IMR-90 (cell line): ENCODE data around the gene AVPR1A. TPM values are rescaled to one million over a fixed set of nuclear protein-coding genes. Genes with fewer than 3 reads are reported as not detected.

Experiments
- ATAC-seq: fragments of 200-7000 bp; cut with Tn5 transposase; 2 replicates; pipeline ENCODE4 v1.9.1; 2020; ENCODE audit warnings: low read depth, mild to moderate bottlenecking, moderate library complexity
- BruUV-seq: library from RNA; stranded (reverse); fragments of 400-500 nt; replicated peaks from 2 replicates; lab custom pipeline; 2021; lab: Mats Ljungman, UMichigan
- CTCF ChIA-PET: fragments of 300-600 bp; formaldehyde crosslinking; extraction: SDS; loops from one replicate; lab custom pipeline; 2021; ENCODE audit warnings: antibody characterized with exemption; lab: Yijun Ruan, JAX
- POLR2A ChIA-PET: fragments of 300-600 bp; sonication (Branson Sonifier 250); formaldehyde crosslinking; loops from one replicate; lab custom pipeline; 2022; ENCODE audit warnings: antibody characterized with exemption; ENCODE audit not compliant: unreplicated experiment; lab: Charles Lee
- DNase-seq: peaks from one replicate; pipeline ENCODE4 v3.0.0; 2013
- H2AFZ ChIP-seq: replicated peaks from 2 replicates; pipeline ENCODE3; 2013; ENCODE audit warnings: low read length, mild to moderate bottlenecking; ENCODE audit not compliant: poor library complexity
- H2AK5ac ChIP-seq: 2 replicates; pipeline ENCODE4 v1.6.1; 2013; ENCODE audit warnings: low read depth, low read length, inconsistent platforms
- H2AK9ac ChIP-seq: replicated peaks from 2 replicates; pipeline ENCODE3; 2013; ENCODE audit warnings: mild to moderate bottlenecking, low read depth, low read length, moderate library complexity; ENCODE audit not compliant: poor library complexity
- H2BK120ac ChIP-seq: 2 replicates; pipeline ENCODE4 v1.6.1; 2013; ENCODE audit warnings: low read depth, low read length, inconsistent platforms
- H2BK15ac ChIP-seq: 3 replicates; pipeline ENCODE4 v1.6.1; 2013; ENCODE audit warnings: low read depth, low read length, inconsistent platforms
- H2BK20ac ChIP-seq: 2 replicates; pipeline ENCODE4 v1.6.1; 2013; ENCODE audit warnings: low read depth, mild to moderate bottlenecking, inconsistent platforms, low read length, moderate library complexity
- H2BK5ac ChIP-seq: 2 replicates; pipeline ENCODE4 v1.6.1; 2013; ENCODE audit warnings: mild to moderate bottlenecking, low read depth, low read length, inconsistent platforms; ENCODE audit not compliant: poor library complexity, severe bottlenecking
- H3K14ac ChIP-seq: replicated peaks from 2 replicates; pipeline ENCODE4 v1.6.1; 2013; ENCODE audit warnings: low read depth, low read length, inconsistent platforms
- H3K18ac ChIP-seq: 2 replicates; pipeline ENCODE4 v1.6.1; 2013; ENCODE audit warnings: low read depth, low read length, control low read depth
- H3K23ac ChIP-seq: 2 replicates; pipeline ENCODE4 v1.6.1; 2013; ENCODE audit warnings: low read depth, low read length, inconsistent platforms
- H3K27ac ChIP-seq: 2 replicates; pipeline ENCODE4 v1.5.1; 2013; ENCODE audit warnings: mild to moderate bottlenecking, control low read depth, low read length; ENCODE audit not compliant: insufficient read depth
- H3K27me3 ChIP-seq: 2 replicates; pipeline ENCODE4 v1.6.1; 2013; ENCODE audit warnings: low read length; ENCODE audit not compliant: control insufficient read depth, insufficient read depth
- H3K36me3 ChIP-seq: 2 replicates; pipeline ENCODE4 v1.6.1; 2013; ENCODE audit warnings: low read length, mixed read lengths; ENCODE audit not compliant: control insufficient read depth, insufficient read depth
- H3K4ac ChIP-seq: 2 replicates; pipeline ENCODE4 v1.6.1; 2013; ENCODE audit warnings: low read depth, low read length, inconsistent platforms
- H3K4me1 ChIP-seq: 2 replicates; pipeline ENCODE4 v1.6.1; 2013; ENCODE audit warnings: low read length, mixed read lengths; ENCODE audit not compliant: control insufficient read depth, insufficient read depth
- H3K4me2 ChIP-seq: 2 replicates; pipeline ENCODE4 v1.6.1; 2013; ENCODE audit warnings: low read depth, mild to moderate bottlenecking, control low read depth, low read length, moderate library complexity
- H3K4me3 ChIP-seq: 2 replicates; pipeline ENCODE4 v1.5.1; 2013; ENCODE audit warnings: low read depth, mild to moderate bottlenecking, control low read depth, low read length, moderate library complexity; ENCODE audit not compliant: insufficient read depth
- H3K56ac ChIP-seq: 2 replicates; pipeline ENCODE4 v1.6.1; 2013; ENCODE audit warnings: low read length, inconsistent platforms; ENCODE audit not compliant: insufficient read depth; ENCODE audit errors: extremely low read depth
- H3K79me1 ChIP-seq, 2 experiments: 2 replicates each; pipeline ENCODE4 v1.6.1; 2013; ENCODE audit warnings: low read length in 2 of 2, inconsistent platforms in 1 of 2, low read depth in 1 of 2
- H3K9ac ChIP-seq: 2 replicates; pipeline ENCODE4 v1.6.1; 2013; ENCODE audit warnings: low read depth, low read length, control low read depth
- H3K9me1 ChIP-seq: 2 replicates; pipeline ENCODE4 v1.6.1; 2013; ENCODE audit warnings: low read length, inconsistent platforms; ENCODE audit not compliant: insufficient read depth
- H3K9me3 ChIP-seq: 2 replicates; pipeline ENCODE4 v1.6.1; 2013; ENCODE audit warnings: low read length; ENCODE audit not compliant: control insufficient read depth, insufficient read depth
- H4K20me1 ChIP-seq: 2 replicates; pipeline ENCODE4 v1.6.1; 2013; ENCODE audit warnings: low read length, inconsistent platforms; ENCODE audit not compliant: insufficient read depth
- H4K5ac ChIP-seq: 2 replicates; pipeline ENCODE4 v1.6.1; 2013; ENCODE audit warnings: mild to moderate bottlenecking, low read depth, low read length, control low read depth
- H4K8ac ChIP-seq, 2 experiments: 2 replicates each; pipeline ENCODE4 v1.6.1; 2013; ENCODE audit warnings: low read depth in 2 of 2, low read length in 2 of 2, control low read depth in 1 of 2, inconsistent platforms in 1 of 2
- H4K91ac ChIP-seq: 2 replicates; pipeline ENCODE4 v1.6.1; 2013; ENCODE audit warnings: low read depth, low read length, inconsistent platforms; ENCODE audit not compliant: insufficient read depth
- BHLHE40 ChIP-seq: fragments of 150-350 bp; IDR thresholded peaks from 2 replicates; pipeline ENCODE4 v1.6.1; 2016; ENCODE audit warnings: mild to moderate bottlenecking, low read depth, low read length
- CEBPB ChIP-seq: IDR thresholded peaks from 2 replicates; pipeline ENCODE4 v1.6.1; 2012; ENCODE audit warnings: low read depth, low read length, improper control_type of control experiment
- CHD1 ChIP-seq: IDR thresholded peaks from 2 replicates; pipeline ENCODE4 v1.6.1; 2012; ENCODE audit warnings: low read depth, low read length, improper control_type of control experiment
- FOS ChIP-seq: fragments of 150-350 bp; IDR thresholded peaks from 2 replicates; pipeline ENCODE4 v1.6.1; 2016; ENCODE audit warnings: low read depth, low read length
- MAFK ChIP-seq: IDR thresholded peaks from 2 replicates; pipeline ENCODE4 v1.6.1; 2012; ENCODE audit warnings: low read depth, low read length, improper control_type of control experiment
- MAZ ChIP-seq: IDR thresholded peaks from 2 replicates; pipeline ENCODE4 v1.6.1; 2012; ENCODE audit warnings: low read depth, mild to moderate bottlenecking, low read length, improper control_type of control experiment, moderate library complexity, borderline replicate concordance
- MXI1 ChIP-seq: IDR thresholded peaks from 2 replicates; pipeline ENCODE4 v1.6.1; 2012; ENCODE audit warnings: low read depth, mild to moderate bottlenecking, low read length, moderate library complexity, borderline replicate concordance
- NFE2L2 ChIP-seq: fragments of 150-350 bp; IDR thresholded peaks from 2 replicates; pipeline ENCODE4 v1.6.1; 2016; ENCODE audit warnings: low read depth, mild to moderate bottlenecking, low read length
- POLR2A ChIP-seq: IDR thresholded peaks from 2 replicates; pipeline ENCODE4 v1.6.1; 2012; ENCODE audit warnings: mild to moderate bottlenecking, low read depth, low read length
- RAD21 ChIP-seq: IDR thresholded peaks from 2 replicates; pipeline ENCODE4 v1.6.1; 2012; ENCODE audit warnings: low read length, improper control_type of control experiment
- RCOR1 ChIP-seq: IDR thresholded peaks from 2 replicates; pipeline ENCODE4 v1.6.1; 2012; ENCODE audit warnings: mild to moderate bottlenecking, low read length, improper control_type of control experiment; ENCODE audit not compliant: insufficient replicate concordance
- RFX5 ChIP-seq: IDR thresholded peaks from 2 replicates; pipeline ENCODE4 v1.8.0; 2012; ENCODE audit warnings: low read depth, mild to moderate bottlenecking, low read length, moderate library complexity
- SMC3 ChIP-seq: fragments of 150-350 bp; IDR thresholded peaks from 2 replicates; pipeline ENCODE4 v1.6.1; 2016; ENCODE audit warnings: low read depth, mild to moderate bottlenecking, antibody characterized with exemption, low read length, moderate library complexity
- WGBS, 2 experiments: methylation state at CpG; one replicate each; pipeline versions ENCODE4 v1.1.5 to v1.1.7; 2013; ENCODE audit warnings: missing lambda C conversion rate in 2 of 2; ENCODE audit not compliant: insufficient read length in 1 of 2; ENCODE audit errors: extremely low coverage in 2 of 2; 5-methylcytosine and 5-hydroxymethylcytosine counted together
- dilution Hi-C: fragments of 300-500 bp; cut with HindIII; formaldehyde crosslinking; loops from one replicate; pipeline ENCODE4 v1.14.3; 2018; ENCODE audit warnings: low sequenced_read_pairs; ENCODE audit not compliant: unreplicated experiment
- in situ Hi-C: fragments of 300-500 bp; cut with MboI; formaldehyde crosslinking; loops from 3 replicates; pipeline ENCODE4 v1.14.3; 2019; ENCODE audit warnings: low sequenced_read_pairs, inconsistent platforms, mixed read lengths
- intact Hi-C: fragments of 100-400 bp; cut with micrococcal nuclease; formaldehyde crosslinking; loops from 2 replicates; pipeline ENCODE4 v1.10.0; 2022
- polyA plus RNA-seq, 3 experiments: library from polyadenylated mRNA; depleted of rRNA; stranded (reverse); fragments of >200 nt; gene quantifications; 2 replicates each; pipeline ENCODE4 v1.2.3, GENCODE V29; 2012; ENCODE audit warnings: low replicate concordance in 1 of 3
- total RNA-seq: library from RNA; depleted of rRNA; stranded (reverse); fragments of >200 nt; gene quantifications from 2 replicates; pipeline ENCODE4 v1.2.3, GENCODE V29; 2012
- TF ChIP-seq, protein P1 (sequence below): fragments of 150-350 bp; IDR thresholded peaks from 2 replicates; pipeline ENCODE4 v1.6.1; 2017; ENCODE audit warnings: mild to moderate bottlenecking, antibody characterized with exemption, low read length, low read depth
- TF ChIP-seq, protein P2 (sequence below): conservative IDR thresholded peaks from 2 replicates; pipeline ENCODE4 v1.5.1; 2012; ENCODE audit warnings: mild to moderate bottlenecking, low read depth, low read length, improper control_type of control experiment
- TF ChIP-seq, protein P3 (sequence below): fragments of 150-350 bp; IDR thresholded peaks from 2 replicates; pipeline ENCODE4 v1.6.1; 2016; ENCODE audit warnings: low read depth, mild to moderate bottlenecking, low read length, moderate library complexity, borderline replicate concordance

Gene AVPR1A
- total and polyA plus RNA-seq, 2 of the 4 experiments (the other 2 are of a cell fraction): not detected

DNA sequence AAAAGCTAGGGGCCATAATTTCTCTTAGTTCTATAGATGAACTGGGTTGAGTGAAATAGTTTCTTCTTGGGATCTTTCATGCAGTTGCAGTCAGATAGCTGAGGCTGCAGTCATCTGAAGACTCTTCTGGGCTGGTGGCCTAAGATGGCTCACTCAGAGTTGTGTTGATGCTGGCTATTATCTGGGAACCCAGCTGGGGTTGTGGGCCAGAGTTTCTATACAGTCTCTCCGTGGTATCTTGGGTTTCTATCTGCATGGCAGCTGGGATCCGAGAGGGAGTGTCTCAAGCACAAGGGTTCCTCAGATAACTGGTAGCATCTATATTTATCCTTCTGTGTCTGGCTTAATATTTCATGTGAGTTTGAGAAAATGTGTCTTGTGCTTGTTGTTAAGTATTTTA is 21.1 kb downstream of the AVPR1A start:
- H3K9me1 ChIP-seq: no peaks in the 10 kb centered on the region
- intact Hi-C loops: no loop called here
- no peak overlapping the region for H4K5ac ChIP-seq
- no peak overlapping the region for H3K9ac ChIP-seq
- H3K4me2 ChIP-seq: no peak overlapping the region
- no peaks in the 10 kb centered on the region for H4K20me1 ChIP-seq
- DNase-seq (no peak), ATAC-seq (no peak)
- H3K27ac ChIP-seq: no peak overlapping the region
- no peak overlapping the region for H2BK5ac ChIP-seq
- H4K8ac ChIP-seq: no peak overlapping the region
- H2BK120ac ChIP-seq: no peak overlapping the region
- no CpG with 5 or more reads among the region's 2 CpGs for WGBS, 2 experiments
- H2AFZ ChIP-seq: no peak overlapping the region
- no peak overlapping the region for H3K4ac ChIP-seq
- H3K4me1 ChIP-seq: no peaks in the 10 kb centered on the region
- H3K4me3 ChIP-seq: no peak overlapping the region
- BruUV-seq: no TSS peak
- no peak overlapping the region for H4K91ac ChIP-seq
- H3K27me3 ChIP-seq: no peaks in the 10 kb centered on the region
- no peaks in the 10 kb centered on the region for H3K36me3 ChIP-seq
- H2BK15ac ChIP-seq: no peak overlapping the region
- TF ChIP-seq, protein P1, sequence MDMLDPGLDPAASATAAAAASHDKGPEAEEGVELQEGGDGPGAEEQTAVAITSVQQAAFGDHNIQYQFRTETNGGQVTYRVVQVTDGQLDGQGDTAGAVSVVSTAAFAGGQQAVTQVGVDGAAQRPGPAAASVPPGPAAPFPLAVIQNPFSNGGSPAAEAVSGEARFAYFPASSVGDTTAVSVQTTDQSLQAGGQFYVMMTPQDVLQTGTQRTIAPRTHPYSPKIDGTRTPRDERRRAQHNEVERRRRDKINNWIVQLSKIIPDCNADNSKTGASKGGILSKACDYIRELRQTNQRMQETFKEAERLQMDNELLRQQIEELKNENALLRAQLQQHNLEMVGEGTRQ: no peak
- no peak for TF ChIP-seq RCOR1
- TF ChIP-seq MAZ: no peak
- TF ChIP-seq BHLHE40: no peak
- no peak for TF ChIP-seq CEBPB
- TF ChIP-seq RAD21: no peak
- no peak for TF ChIP-seq SMC3
- TF ChIP-seq, protein P2, sequence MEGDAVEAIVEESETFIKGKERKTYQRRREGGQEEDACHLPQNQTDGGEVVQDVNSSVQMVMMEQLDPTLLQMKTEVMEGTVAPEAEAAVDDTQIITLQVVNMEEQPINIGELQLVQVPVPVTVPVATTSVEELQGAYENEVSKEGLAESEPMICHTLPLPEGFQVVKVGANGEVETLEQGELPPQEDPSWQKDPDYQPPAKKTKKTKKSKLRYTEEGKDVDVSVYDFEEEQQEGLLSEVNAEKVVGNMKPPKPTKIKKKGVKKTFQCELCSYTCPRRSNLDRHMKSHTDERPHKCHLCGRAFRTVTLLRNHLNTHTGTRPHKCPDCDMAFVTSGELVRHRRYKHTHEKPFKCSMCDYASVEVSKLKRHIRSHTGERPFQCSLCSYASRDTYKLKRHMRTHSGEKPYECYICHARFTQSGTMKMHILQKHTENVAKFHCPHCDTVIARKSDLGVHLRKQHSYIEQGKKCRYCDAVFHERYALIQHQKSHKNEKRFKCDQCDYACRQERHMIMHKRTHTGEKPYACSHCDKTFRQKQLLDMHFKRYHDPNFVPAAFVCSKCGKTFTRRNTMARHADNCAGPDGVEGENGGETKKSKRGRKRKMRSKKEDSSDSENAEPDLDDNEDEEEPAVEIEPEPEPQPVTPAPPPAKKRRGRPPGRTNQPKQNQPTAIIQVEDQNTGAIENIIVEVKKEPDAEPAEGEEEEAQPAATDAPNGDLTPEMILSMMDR: no peak
- no peak for TF ChIP-seq POLR2A
- TF ChIP-seq MAFK: no peak
- no peak for TF ChIP-seq RFX5
- TF ChIP-seq MXI1: no peak
- no peak for TF ChIP-seq NFE2L2
- TF ChIP-seq CHD1: no peak
- no peak for TF ChIP-seq FOS
- TF ChIP-seq, protein P3, sequence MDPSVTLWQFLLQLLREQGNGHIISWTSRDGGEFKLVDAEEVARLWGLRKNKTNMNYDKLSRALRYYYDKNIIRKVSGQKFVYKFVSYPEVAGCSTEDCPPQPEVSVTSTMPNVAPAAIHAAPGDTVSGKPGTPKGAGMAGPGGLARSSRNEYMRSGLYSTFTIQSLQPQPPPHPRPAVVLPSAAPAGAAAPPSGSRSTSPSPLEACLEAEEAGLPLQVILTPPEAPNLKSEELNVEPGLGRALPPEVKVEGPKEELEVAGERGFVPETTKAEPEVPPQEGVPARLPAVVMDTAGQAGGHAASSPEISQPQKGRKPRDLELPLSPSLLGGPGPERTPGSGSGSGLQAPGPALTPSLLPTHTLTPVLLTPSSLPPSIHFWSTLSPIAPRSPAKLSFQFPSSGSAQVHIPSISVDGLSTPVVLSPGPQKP: no peak
- dilution Hi-C loops: no loop called here
- ChIA-PET POLR2A (no interaction called here), CTCF (no interaction called here)
- no peak overlapping the region for H2BK20ac ChIP-seq
- H2AK9ac ChIP-seq: no peak overlapping the region
- H3K23ac ChIP-seq: no peak overlapping the region
- H3K56ac ChIP-seq: no peak overlapping the region
- no peaks in the 10 kb centered on the region for H3K9me3 ChIP-seq
- H3K79me1 ChIP-seq: no peaks in the 10 kb centered on the region
- H3K14ac ChIP-seq: no peak overlapping the region
- in situ Hi-C loops: no loop called here
- H2AK5ac ChIP-seq: no peak overlapping the region
- H3K18ac ChIP-seq: no peak overlapping the region
